Left ventricle myocardium superior (tissue), 1 donor: ENCODE data around the gene HTN3. TPM values are rescaled to one million over a fixed set of nuclear protein-coding genes. Genes with fewer than 3 reads are reported as not detected.
"Not testable (repeated sequence)": the region's sequence is repeated elsewhere in the genome, so short reads cannot be mapped to it uniquely, and the experiment has no call there.

Experiments used
- ATAC-seq: fragments of 200-7000 bp; cut with Tn5 transposase; one replicate; pipeline ENCODE4 v1.9.1; 2020; ENCODE audit warnings: mild to moderate bottlenecking, moderate library complexity
- DNase-seq: peaks from one replicate; pipeline ENCODE4 v3.0.0-alpha.2; 2020
- intact Hi-C: fragments of 100-400 bp; cut with micrococcal nuclease; formaldehyde crosslinking; loops from one replicate; pipeline ENCODE4 v1.11.0; 2022
- long read RNA-seq: library from polyadenylated mRNA; unstranded; transcript quantifications from one replicate; pipeline ENCODE4 v2.0.0, GENCODE V29; 2021
- total RNA-seq: library from RNA; stranded (reverse); fragmentation: NEBNext Ultra II Directional; extraction: Animal tissue kit (Norgen Biotek cat#: 25700); gene quantifications from one replicate; pipeline ENCODE4 v1.2.1, GENCODE V29; 2021
- donor health status: DM: no; HTN: yes; CAD: no; lungs with severe emphysema.

The HTN3 gene
- not detected for total RNA-seq
- long read RNA-seq: 0 reads

- DNase-seq, intact Hi-C loops, ATAC-seq: not testable (repeated sequence)
Measured at GRCh38 chr4:70028159-70028558, at the start of gene HTN3. TSS of gene HTN3 (plus strand) at chr4:70028459. CDS start at chr4:70030741, 2,282 bp downstream.

GRCh38 chr4:69984030-69984443, 44.2 kb upstream of the HTN3 start:
- DNase-seq (no peak), ATAC-seq (no peak)
- intact Hi-C loops: no loop called here

GRCh38 chr4:69986663-69987062, 41.6 kb upstream of the HTN3 start:
- no peak for ATAC-seq
- DNase-seq: no peak
- intact Hi-C loops: no loop called here

GRCh38 chr4:69991016-69991415, 37.2 kb upstream of the HTN3 start:
- ATAC-seq: no peak
- intact Hi-C loops: no loop called here
- DNase-seq: no peak

GRCh38 chr4:69994782-69995181, 33.5 kb upstream of the HTN3 start:
- ATAC-seq (no peak), DNase-seq (no peak)
- intact Hi-C loops: no loop called here

- ATAC-seq (no peak), DNase-seq (no peak)
- intact Hi-C loops: no loop called here
Measured at GRCh38 chr4:69995526-69996016, 32.7 kb upstream of the HTN3 start, which contains the start of gene STATH. TSS of gene STATH (plus strand) at chr4:69995966. CDS start at chr4:69998438, 2,472 bp downstream.

- DNase-seq (no peak), ATAC-seq (no peak)
- intact Hi-C loops: no loop called here
Measured at GRCh38 chr4:69999420-69999819, 28.8 kb upstream of the HTN3 start.

GRCh38 chr4:70000711-70001110, 27.5 kb upstream of the HTN3 start:
- DNase-seq (no peak), ATAC-seq (no peak)
- intact Hi-C loops: no loop called here

- intact Hi-C loops: no loop called here
- ATAC-seq (no peak), DNase-seq (no peak)
Measured at GRCh38 chr4:70002507-70002906, 25.8 kb upstream of the HTN3 start.

- ATAC-seq: no peak
- intact Hi-C loops: no loop called here
- DNase-seq: no peak
Measured at GRCh38 chr4:70008771-70009170, 19.5 kb upstream of the HTN3 start.

GRCh38 chr4:70019006-70019405, 9.3 kb upstream of the HTN3 start:
- intact Hi-C loops, ATAC-seq, DNase-seq: not testable (repeated sequence)

- intact Hi-C loops: no loop called here
- ATAC-seq (no peak), DNase-seq (no peak)
Measured at GRCh38 chr4:70023218-70023617, 5.0 kb upstream of the HTN3 start.

GRCh38 chr4:70027011-70027410, 1.2 kb upstream of the HTN3 start:
- ATAC-seq (no peak), DNase-seq (no peak)
- intact Hi-C loops: no loop called here

GRCh38 chr4:70037559-70037958, 9.3 kb downstream of the HTN3 start:
- DNase-seq, ATAC-seq, intact Hi-C loops: not testable (repeated sequence)

GRCh38 chr4:70039928-70040327, 11.7 kb downstream of the HTN3 start:
- ATAC-seq, intact Hi-C loops, DNase-seq: not testable (repeated sequence)

- intact Hi-C loops: no loop called here
- no peak for ATAC-seq
- no peak for DNase-seq
Measured at GRCh38 chr4:70041652-70042286, 13.5 kb downstream of the HTN3 start.

GRCh38 chr4:70050138-70050537, 21.9 kb downstream of the HTN3 start, which contains the start of gene HTN1:
TSS of gene HTN1 (plus strand) at chr4:70050438. CDS start at chr4:70053077, 2,639 bp downstream.
- intact Hi-C loops, DNase-seq, ATAC-seq: not testable (repeated sequence)

GRCh38 chr4:70056534-70056933, 28.3 kb downstream of the HTN3 start:
- intact Hi-C loops, DNase-seq: not testable (repeated sequence)

GRCh38 chr4:70057651-70058050, 29.4 kb downstream of the HTN3 start:
- ATAC-seq: no peak
- intact Hi-C loops: no loop called here

More at GRCh38 chr4:70056534-70056933, 28.3 kb downstream of the HTN3 start:
- not testable (repeated sequence) for ATAC-seq

GRCh38 chr4:70059149-70059548, 30.9 kb downstream of the HTN3 start:
- intact Hi-C loops: no loop called here
- DNase-seq (no peak), ATAC-seq (no peak)

More at GRCh38 chr4:70057651-70058050, 29.4 kb downstream of the HTN3 start:
- DNase-seq: no peak

GRCh38 chr4:70062000-70062399, 33.7 kb downstream of the HTN3 start:
- intact Hi-C loops: no loop called here
- ATAC-seq: no peak
- no peak for DNase-seq
